ENCODE results near the gene CISD3.

CISD3 gene

GRCh38 chr17:38704606-38705522 is 25.3 kb upstream of the CISD3 start, which contains the start of gene MLLT6:
Gene MLLT6, plus strand, starts transcription at chr17:38705273. Its CDS starts 360 bp downstream, at chr17:38705633.
- Histone ChIP-seq H3K27ac (ENCODE audit: extremely low read depth, low read depth, low read length) (peak within 1 kb of the TSS; percentile 87), H3K4me1 (ENCODE audit: control insufficient read depth, insufficient read depth, low read length) (peaks cover 10% of the 10 kb centered on the region), H3K4me3 (ENCODE audit: low read depth, low read length) (peak within 1 kb of the TSS; percentile 60), H3K36me3 (ENCODE audit: control insufficient read depth in 2 of 2, insufficient read depth in 1 of 2, low read length in 2 of 2) (peaks cover 7 to 24% of the 10 kb centered on the region in 2 experiments; a peak in 2 of 3 replicates), H3K9me3 (ENCODE audit: control insufficient read depth, insufficient read depth, low read depth, low read length) (no peaks in the 10 kb centered on the region)
- CTCF ChIA-PET: interaction anchor here (0.5 to 1.8 kb wide), 7 partner anchors 26 to 835 kb away, joined by 3 to 6 read pairs (median 3); no protein-coding TSS in a partner anchor
- POLR2A ChIA-PET: interaction anchor here (1.0 to 3.6 kb wide), 8 partner anchors 11 to 448 kb away, joined by 3 to 20 read pairs (median 9); partner anchors contain the start of genes CISD3, EPOP and PSMB3
- no peak for TF ChIP-seq ZNF133 (tag by site-specific recombination; IDR thresholded peaks at IDR 0.05)
- TF ChIP-seq ZFHX2 (tag by site-specific recombination; conservative IDR thresholded peaks at IDR 0.05): peak; percentile 76
- 0 out of 2 replicates have a peak, but pooled peaks have one; percentile 7 for TF ChIP-seq ZNF777 (tag by site-specific recombination; IDR thresholded peaks at IDR 0.05; ENCODE audit: borderline replicate concordance)
- peak; percentile 39; the same call in 1 of the 2 replicates for TF ChIP-seq ZBTB48 (tag by site-specific recombination; IDR thresholded peaks at IDR 0.05)
- peak; percentile 85 for TF ChIP-seq EGR2 (tag by site-specific recombination; IDR thresholded peaks at IDR 0.05; ENCODE audit: low read depth)
- peak; percentile 88 for TF ChIP-seq ZNF398 (tag by site-specific recombination; IDR thresholded peaks at IDR 0.05)
- TF ChIP-seq, protein P1, sequence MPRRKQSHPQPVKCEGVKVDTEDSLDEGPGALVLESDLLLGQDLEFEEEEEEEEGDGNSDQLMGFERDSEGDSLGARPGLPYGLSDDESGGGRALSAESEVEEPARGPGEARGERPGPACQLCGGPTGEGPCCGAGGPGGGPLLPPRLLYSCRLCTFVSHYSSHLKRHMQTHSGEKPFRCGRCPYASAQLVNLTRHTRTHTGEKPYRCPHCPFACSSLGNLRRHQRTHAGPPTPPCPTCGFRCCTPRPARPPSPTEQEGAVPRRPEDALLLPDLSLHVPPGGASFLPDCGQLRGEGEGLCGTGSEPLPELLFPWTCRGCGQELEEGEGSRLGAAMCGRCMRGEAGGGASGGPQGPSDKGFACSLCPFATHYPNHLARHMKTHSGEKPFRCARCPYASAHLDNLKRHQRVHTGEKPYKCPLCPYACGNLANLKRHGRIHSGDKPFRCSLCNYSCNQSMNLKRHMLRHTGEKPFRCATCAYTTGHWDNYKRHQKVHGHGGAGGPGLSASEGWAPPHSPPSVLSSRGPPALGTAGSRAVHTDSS (tag by site-specific recombination; IDR thresholded peaks at IDR 0.05): peak; percentile 62
- no peak for TF ChIP-seq ZNF433 (tag by site-specific recombination; IDR thresholded peaks at IDR 0.05; ENCODE audit: low read depth)
- TF ChIP-seq PATZ1 (tag by site-specific recombination; IDR thresholded peaks at IDR 0.05): peak; percentile 68
- no peak for TF ChIP-seq ZNF16 (tag by site-specific recombination; IDR thresholded peaks at IDR 0.05; ENCODE audit: low read depth)
- TF ChIP-seq YY1 (tag by site-specific recombination; IDR thresholded peaks at IDR 0.05): peak; percentile 29; the same call in 1 of the 2 replicates
- no peak for TF ChIP-seq ZNF501 (tag by site-specific recombination; IDR thresholded peaks at IDR 0.05)
- TF ChIP-seq, protein P2, sequence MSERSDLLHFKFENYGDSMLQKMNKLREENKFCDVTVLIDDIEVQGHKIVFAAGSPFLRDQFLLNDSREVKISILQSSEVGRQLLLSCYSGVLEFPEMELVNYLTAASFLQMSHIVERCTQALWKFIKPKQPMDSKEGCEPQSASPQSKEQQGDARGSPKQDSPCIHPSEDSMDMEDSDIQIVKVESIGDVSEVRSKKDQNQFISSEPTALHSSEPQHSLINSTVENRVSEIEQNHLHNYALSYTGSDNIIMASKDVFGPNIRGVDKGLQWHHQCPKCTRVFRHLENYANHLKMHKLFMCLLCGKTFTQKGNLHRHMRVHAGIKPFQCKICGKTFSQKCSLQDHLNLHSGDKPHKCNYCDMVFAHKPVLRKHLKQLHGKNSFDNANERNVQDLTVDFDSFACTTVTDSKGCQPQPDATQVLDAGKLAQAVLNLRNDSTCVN (tag by site-specific recombination; optimal IDR thresholded peaks at IDR 0.05): peak; percentile 72
- peak; percentile 35; the same call in 1 of the 2 replicates for TF ChIP-seq ZEB2 (tag by site-specific recombination; IDR thresholded peaks at IDR 0.05)
- 0 out of 2 replicates have a peak, but pooled peaks have one; percentile 36 for TF ChIP-seq ZNF24 (tag by site-specific recombination; IDR thresholded peaks at IDR 0.05)
- TF ChIP-seq IKZF3 (tag by site-specific recombination; IDR thresholded peaks at IDR 0.05): peak; percentile 36; the same call in 1 of the 2 replicates
- TF ChIP-seq, protein P3, sequence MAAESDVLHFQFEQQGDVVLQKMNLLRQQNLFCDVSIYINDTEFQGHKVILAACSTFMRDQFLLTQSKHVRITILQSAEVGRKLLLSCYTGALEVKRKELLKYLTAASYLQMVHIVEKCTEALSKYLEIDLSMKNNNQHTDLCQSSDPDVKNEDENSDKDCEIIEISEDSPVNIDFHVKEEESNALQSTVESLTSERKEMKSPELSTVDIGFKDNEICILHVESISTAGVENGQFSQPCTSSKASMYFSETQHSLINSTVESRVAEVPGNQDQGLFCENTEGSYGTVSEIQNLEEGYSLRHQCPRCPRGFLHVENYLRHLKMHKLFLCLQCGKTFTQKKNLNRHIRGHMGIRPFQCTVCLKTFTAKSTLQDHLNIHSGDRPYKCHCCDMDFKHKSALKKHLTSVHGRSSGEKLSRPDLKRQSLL (tag by site-specific recombination; IDR thresholded peaks at IDR 0.05): 0 out of 2 replicates have a peak, but pooled peaks have one; percentile 34
- TF ChIP-seq ZNF701 (tag by site-specific recombination; IDR thresholded peaks at IDR 0.05): no peak
- TF ChIP-seq ZNF274 (IDR thresholded peaks at IDR 0.05; ENCODE audit: low read length): no peak
- no peak for TF ChIP-seq ZNF274 (tag by site-specific recombination; IDR thresholded peaks at IDR 0.05; ENCODE audit: borderline replicate concordance)
- no peak for TF ChIP-seq ZNF629 (tag by site-specific recombination; IDR thresholded peaks at IDR 0.05)
- peak; percentile 33; the same call in 1 of the 2 replicates for TF ChIP-seq KLF8 (tag by site-specific recombination; IDR thresholded peaks at IDR 0.05)
- peak; percentile 68 for TF ChIP-seq ZBTB17 (tag by site-specific recombination; IDR thresholded peaks at IDR 0.05)
- TF ChIP-seq ZSCAN30 (tag by site-specific recombination; IDR thresholded peaks at IDR 0.05): 0 out of 2 replicates have a peak, but pooled peaks have one; percentile 41
- TF ChIP-seq ZNF561 (tag by site-specific recombination; IDR thresholded peaks at IDR 0.05; ENCODE audit: borderline replicate concordance): 0 out of 2 replicates have a peak, but pooled peaks have one; percentile 15
- peak; percentile 31; the same call in 1 of the 2 replicates for TF ChIP-seq ZBTB8A (tag by site-specific recombination; IDR thresholded peaks at IDR 0.05)
- no peak; the same call in 1 of the 2 replicates for TF ChIP-seq KLF10 (tag by site-specific recombination; IDR thresholded peaks at IDR 0.05)
- peak; percentile 85 for TF ChIP-seq ZBTB20 (tag by site-specific recombination; IDR thresholded peaks at IDR 0.05)
- no peak for TF ChIP-seq ZNF114 (tag by site-specific recombination; IDR thresholded peaks at IDR 0.05)

Data from HEK293 (cell line).